ENCODE data around the gene PCBP2. TPM values are rescaled to one million over a fixed set of nuclear protein-coding genes. Genes with fewer than 3 reads are reported as not detected.
A peak's percentile ranks its signal among the peaks of the same experiment; 100 is the strongest.

The PCBP2 gene
- total and polyA plus RNA-seq, 12 donors, result 255 to 1,158 (median 546) TPM

- no peaks in the 10 kb centered on the region for H3K9me3 ChIP-seq (replicated peaks in 1 of 3)
- H3K4me1 ChIP-seq (replicated peaks in 1 of 2), result peaks cover 29 to 46% of the 10 kb centered on the region in 2 donors
- DNase-seq, result peak in 1 of 7 donors; percentile 59
- peaks cover 0 to 24% of the 10 kb centered on the region in 2 donors for H3K36me3 ChIP-seq (replicated peaks in 1 of 2)
- TF ChIP-seq CTCF (IDR thresholded peaks at IDR 0.05) (no peak), POLR2A (IDR thresholded peaks at IDR 0.05) (no peak)
- WGBS, 4 donors, result 58 to 71% (median 60%) methylated on average over 4 to 10 of the region's 10 CpGs
- H3K4me3 ChIP-seq, result peak overlapping the region in 3 of 4 donors; percentile 53 to 74 (median 57)
- no peaks in the 10 kb centered on the region for H3K27me3 ChIP-seq
- intact Hi-C loops (cut with DNase I), result loop anchor here (5.0 to 10.0 kb wide), 2 partner anchors 49 to 177 kb away; partner anchors contain the start of genes AAAS (in 1 of the 2) and PCBP2 (in 1 of the 2)
- H3K27ac ChIP-seq, result peak overlapping the region; percentile 92 to 100 (median 99)
Observed at GRCh38 chr12:53501615-53502181, 49.8 kb downstream of the PCBP2 start.

GRCh38 chr12:53502331-53502730, 50.4 kb downstream of the PCBP2 start:
- peak in 2 of 7 donors; percentile 16 to 62 for DNase-seq
- TF ChIP-seq CTCF (IDR thresholded peaks at IDR 0.05), result no peak
- TF ChIP-seq POLR2A (IDR thresholded peaks at IDR 0.05), result no peak
- intact Hi-C loops (cut with DNase I), result loop anchor here (5.0 to 10.0 kb wide), 2 partner anchors 50 to 178 kb away; partner anchors contain the start of genes AAAS (in 1 of the 2) and PCBP2 (in 1 of the 2)
- 63 to 80% (median 65%) methylated on average over 9 of the region's 9 CpGs for WGBS, 4 donors
- Histone ChIP-seq H3K9me3 (replicated peaks in 1 of 3) (no peaks in the 10 kb centered on the region), H3K4me3 (peak overlapping the region in 1 of 4 donors; percentile 74), H3K36me3 (replicated peaks in 1 of 2) (peaks cover 0 to 30% of the 10 kb centered on the region in 2 donors), H3K27me3 (no peaks in the 10 kb centered on the region), H3K27ac (peak overlapping the region in 2 of 5 donors; percentile 93 to 99), H3K4me1 (replicated peaks in 1 of 2) (peaks cover 29 to 42% of the 10 kb centered on the region in 2 donors)

- WGBS, 4 donors, result 76 to 90% (median 78%) methylated on average over 7 to 10 of the region's 10 CpGs
- DNase-seq, result no peak
- H3K4me3 ChIP-seq, result no peak overlapping the region
- TF ChIP-seq CTCF (IDR thresholded peaks at IDR 0.05), result no peak
- TF ChIP-seq POLR2A (IDR thresholded peaks at IDR 0.05), result no peak
- peaks cover 0 to 32% of the 10 kb centered on the region in 2 donors for H3K36me3 ChIP-seq (replicated peaks in 1 of 2)
- intact Hi-C loops (cut with DNase I), result loop anchor here (5.0 to 10.0 kb wide), 2 partner anchors 51 to 178 kb away; partner anchors contain the start of genes AAAS (in 1 of the 2) and PCBP2 (in 1 of the 2)
- H3K9me3 ChIP-seq (replicated peaks in 1 of 3), result no peaks in the 10 kb centered on the region
- H3K4me1 ChIP-seq (replicated peaks in 1 of 2), result peaks cover 29 to 41% of the 10 kb centered on the region in 2 donors
- peak overlapping the region in 2 of 5 donors; percentile 93 to 99 for H3K27ac ChIP-seq
- H3K27me3 ChIP-seq, result no peaks in the 10 kb centered on the region
Observed at GRCh38 chr12:53502983-53503728, 51.3 kb downstream of the PCBP2 start.

Data from adrenal gland (tissue), 12 donors.